GM06990 (cell line): ENCODE results near the gene SLC7A10.
A peak's percentile ranks its signal among the peaks of the same experiment; 100 is the strongest.

ENCODE experiments used
- DNase-seq: peaks from one replicate; pipeline ENCODE4 v3.0.0-alpha.2; 2011; ENCODE audit not compliant: insufficient read length; ENCODE audit errors: extremely low read depth
- H3K27me3 ChIP-seq: replicated peaks from 2 replicates; pipeline ENCODE4 v1.6.0; 2011; ENCODE audit warnings: low read length; ENCODE audit not compliant: control insufficient read depth, insufficient read depth
- H3K36me3 ChIP-seq: 2 replicates; pipeline ENCODE4 v1.5.1; 2011; ENCODE audit warnings: low read length; ENCODE audit not compliant: control insufficient read depth, insufficient read depth
- H3K4me3 ChIP-seq: replicated peaks from 2 replicates; pipeline ENCODE4 v1.5.1; 2011; ENCODE audit warnings: low read depth, mild to moderate bottlenecking, control low read depth, low read length
- TF ChIP-seq, protein P1 (sequence below): IDR thresholded peaks from 2 replicates; pipeline ENCODE4 v1.5.1; 2011; ENCODE audit warnings: low read length, control low read depth, mild to moderate bottlenecking, inconsistent platforms; ENCODE audit not compliant: insufficient read depth, poor library complexity, severe bottlenecking

The SLC7A10 gene

DNA sequence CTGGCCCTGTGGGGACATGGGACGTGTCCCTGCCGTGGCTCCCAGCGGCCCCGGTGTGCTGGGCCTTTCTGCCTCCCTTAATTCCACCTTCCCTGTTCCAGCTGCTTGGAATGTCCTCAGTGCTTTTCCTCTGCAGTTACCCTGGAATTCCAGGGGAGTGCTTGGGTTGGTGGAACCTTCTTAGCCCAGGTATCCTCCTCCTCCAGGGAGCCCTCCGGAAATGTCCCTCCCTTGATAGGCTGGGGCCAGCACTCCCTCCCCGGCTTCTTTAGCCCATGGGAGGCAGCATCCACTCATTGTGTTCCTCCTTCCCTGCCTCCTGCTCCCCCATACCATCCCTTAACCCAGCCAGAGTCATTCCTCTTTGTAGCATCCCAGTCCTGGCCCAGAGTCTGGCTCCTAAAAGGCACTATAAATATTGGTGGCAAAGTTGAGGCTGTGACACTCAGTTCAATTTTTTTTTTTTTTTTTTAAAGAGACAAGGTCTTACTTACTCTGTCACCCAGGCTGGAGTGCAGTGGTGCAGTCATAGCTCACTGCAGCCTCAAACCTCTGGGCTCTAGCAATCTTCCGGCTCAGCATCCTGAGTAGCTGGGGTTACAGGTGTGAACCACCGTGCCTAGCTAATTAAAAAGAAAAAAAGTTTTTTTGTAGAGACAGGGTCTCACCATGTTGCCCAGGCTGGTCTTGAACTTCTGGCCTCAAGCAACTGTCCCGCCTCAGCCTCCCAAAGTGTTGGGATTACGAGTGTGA lies 13.7 kb upstream of the SLC7A10 start:
- no peaks in the 10 kb centered on the region for H3K27me3 ChIP-seq
- DNase-seq = no peak
- TF ChIP-seq, protein P1, sequence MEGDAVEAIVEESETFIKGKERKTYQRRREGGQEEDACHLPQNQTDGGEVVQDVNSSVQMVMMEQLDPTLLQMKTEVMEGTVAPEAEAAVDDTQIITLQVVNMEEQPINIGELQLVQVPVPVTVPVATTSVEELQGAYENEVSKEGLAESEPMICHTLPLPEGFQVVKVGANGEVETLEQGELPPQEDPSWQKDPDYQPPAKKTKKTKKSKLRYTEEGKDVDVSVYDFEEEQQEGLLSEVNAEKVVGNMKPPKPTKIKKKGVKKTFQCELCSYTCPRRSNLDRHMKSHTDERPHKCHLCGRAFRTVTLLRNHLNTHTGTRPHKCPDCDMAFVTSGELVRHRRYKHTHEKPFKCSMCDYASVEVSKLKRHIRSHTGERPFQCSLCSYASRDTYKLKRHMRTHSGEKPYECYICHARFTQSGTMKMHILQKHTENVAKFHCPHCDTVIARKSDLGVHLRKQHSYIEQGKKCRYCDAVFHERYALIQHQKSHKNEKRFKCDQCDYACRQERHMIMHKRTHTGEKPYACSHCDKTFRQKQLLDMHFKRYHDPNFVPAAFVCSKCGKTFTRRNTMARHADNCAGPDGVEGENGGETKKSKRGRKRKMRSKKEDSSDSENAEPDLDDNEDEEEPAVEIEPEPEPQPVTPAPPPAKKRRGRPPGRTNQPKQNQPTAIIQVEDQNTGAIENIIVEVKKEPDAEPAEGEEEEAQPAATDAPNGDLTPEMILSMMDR = no peak
- H3K36me3 ChIP-seq = no peaks in the 10 kb centered on the region
- H3K4me3 ChIP-seq = no peak overlapping the region

GRCh38 chr19:33238481-33239149 lies 13.0 kb upstream of the SLC7A10 start:
- Histone ChIP-seq H3K4me3 (no peak overlapping the region), H3K36me3 (no peaks in the 10 kb centered on the region), H3K27me3 (no peaks in the 10 kb centered on the region)
- DNase-seq = no peak
- TF ChIP-seq, protein P1 = no peak

DNA sequence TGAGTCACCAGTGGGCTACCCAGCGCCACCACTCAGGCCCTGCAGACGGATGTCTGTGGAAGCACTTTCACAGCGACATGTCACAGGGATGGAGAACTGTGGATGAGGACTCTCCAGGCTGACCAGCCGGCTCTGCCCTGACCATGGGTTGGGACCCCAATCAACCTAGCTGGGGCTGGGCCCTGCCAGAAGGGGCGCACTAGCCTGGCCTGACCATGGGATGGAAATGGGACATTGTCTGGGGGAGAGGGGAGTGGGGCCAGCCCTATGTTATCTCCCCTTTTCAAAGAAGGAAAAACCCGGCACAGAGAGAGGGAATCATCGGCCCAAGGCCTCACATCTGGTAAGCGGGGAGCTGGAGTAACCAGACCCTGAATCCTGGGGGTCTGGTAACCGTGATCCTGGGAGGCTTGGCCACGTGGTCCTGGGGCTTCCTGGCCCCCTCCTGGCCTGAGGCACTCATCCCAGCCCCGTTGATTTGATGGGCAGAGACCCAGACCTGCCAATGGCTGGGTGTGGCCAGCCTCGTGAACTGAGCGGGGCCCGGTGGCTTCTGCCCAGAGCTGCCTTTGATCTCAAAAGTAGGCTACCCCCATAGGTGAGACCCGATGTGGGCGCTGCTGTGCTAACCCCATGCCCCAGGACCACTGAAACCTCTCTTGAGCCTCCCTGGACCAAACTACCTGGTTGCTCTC lies 11.2 kb upstream of the SLC7A10 start:
- H3K36me3 ChIP-seq = no peaks in the 10 kb centered on the region
- TF ChIP-seq, protein P1 = no peak
- no peak for DNase-seq
- no peaks in the 10 kb centered on the region for H3K27me3 ChIP-seq
- no peak overlapping the region for H3K4me3 ChIP-seq

DNA sequence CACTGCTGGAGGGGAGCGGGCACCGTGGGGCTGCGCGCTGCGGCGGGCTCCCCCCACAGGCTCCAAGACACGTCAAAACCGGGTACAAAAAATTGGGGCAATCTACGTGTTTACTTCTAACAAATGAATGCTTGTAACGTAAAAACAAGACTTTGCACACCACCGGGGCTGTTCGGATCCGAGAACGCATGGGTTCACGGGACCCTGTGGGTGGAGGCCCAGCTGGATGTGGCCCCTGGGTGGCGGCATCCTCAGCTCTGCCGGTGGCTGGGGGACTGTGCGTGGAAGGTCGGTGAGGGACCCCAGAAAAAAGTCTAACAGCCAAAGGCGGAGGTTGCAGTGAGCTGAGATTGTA lies 10.3 kb upstream of the SLC7A10 start:
- H3K4me3 ChIP-seq = no peak overlapping the region
- TF ChIP-seq, protein P1 = no peak
- no peaks in the 10 kb centered on the region for H3K27me3 ChIP-seq
- DNase-seq = no peak
- H3K36me3 ChIP-seq = no peaks in the 10 kb centered on the region

DNA sequence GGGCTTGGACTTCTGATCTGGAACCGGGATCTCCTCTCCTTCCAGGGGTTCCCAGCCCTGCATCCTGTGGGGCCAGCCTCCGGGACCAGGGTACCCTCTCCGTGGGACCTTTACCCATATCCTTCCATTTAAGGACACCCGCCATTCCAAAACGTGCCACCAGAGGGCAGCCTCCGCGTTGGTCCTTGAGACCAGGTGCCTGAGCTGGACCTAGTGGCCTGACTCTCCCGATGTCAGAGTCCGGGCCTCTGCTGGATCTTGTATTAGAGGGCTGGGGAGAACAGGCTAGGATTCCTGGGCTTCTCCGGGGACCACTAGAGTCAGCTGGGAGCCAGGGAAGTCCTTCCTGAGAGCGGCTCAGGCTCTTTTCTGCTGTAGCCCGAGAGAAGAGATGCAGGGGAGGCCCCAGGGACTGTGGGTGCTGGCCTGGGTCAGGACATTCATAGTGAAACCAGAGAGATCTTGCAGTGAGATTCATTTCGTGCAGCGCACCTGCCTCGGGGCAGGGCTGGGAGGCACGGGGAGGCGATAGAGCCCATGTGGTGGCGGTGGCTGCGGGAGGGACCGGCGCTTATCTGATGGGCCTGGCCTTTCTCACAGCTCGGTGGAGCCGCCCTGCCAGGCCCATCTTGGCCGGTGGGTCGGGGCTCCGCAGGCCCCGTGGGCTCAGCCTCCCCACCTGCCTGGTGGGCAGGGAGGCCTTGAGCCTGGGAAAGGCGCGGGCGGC lies 9.8 kb upstream of the SLC7A10 start:
- H3K4me3 ChIP-seq = no peak overlapping the region
- no peaks in the 10 kb centered on the region for H3K27me3 ChIP-seq
- no peaks in the 10 kb centered on the region for H3K36me3 ChIP-seq
- DNase-seq = peak; percentile 86
- TF ChIP-seq, protein P1 = peak; percentile 93
